ENCODE results near the gene MRTFA. TPM values are rescaled to one million over a fixed set of nuclear protein-coding genes. Genes with fewer than 3 reads are reported as not detected.

The MRTFA gene
- total RNA-seq, 2 experiments from 2014 or later = 47.7 to 66.9 TPM

GRCh38 chr22:40635043-40635939, 1.2 kb downstream of the MRTFA start:
- H3K4me1 ChIP-seq (ENCODE audit: insufficient read depth, low read length, poor library complexity, severe bottlenecking) = peaks cover 21% of the 10 kb centered on the region
- peak overlapping the region; percentile 83 for H3K4me3 ChIP-seq (ENCODE audit: low read depth, low read length, poor library complexity, severe bottlenecking)
- BruUV-seq (replicated peaks) = no TSS peak
- TF ChIP-seq CTCF (conservative IDR thresholded peaks at IDR 0.05; ENCODE audit: low read length) (no peak), EZH2phosphoT487 (IDR thresholded peaks at IDR 0.05; ENCODE audit: borderline replicate concordance, low read depth, low read length) (no peak)
- no peaks in the 10 kb centered on the region for H3K36me3 ChIP-seq (ENCODE audit: insufficient read depth, low read length)
- ChIA-PET POLR2A (interaction anchor here (0.6 to 1.4 kb wide), 4 partner anchors 11 to 284 kb away, joined by 3 to 6 read pairs (median 3); no protein-coding TSS in a partner anchor), CTCF (ENCODE audit: unreplicated experiment) (no interaction called here)
- intact Hi-C loops (cut with micrococcal nuclease; ENCODE audit: unreplicated experiment) = loop anchor here (5.0 kb wide), 1 partner anchor 43 kb away; no protein-coding TSS in a partner anchor
- H3K27ac ChIP-seq (ENCODE audit: low read depth, low read length, poor library complexity, severe bottlenecking) = no peak overlapping the region
- no peaks in the 10 kb centered on the region for H3K9me2 ChIP-seq (ENCODE audit: insufficient read depth, low read length)
- no peak for DNase-seq (ENCODE audit: low spot score)
- no peak overlapping the region for H2AFZ ChIP-seq (ENCODE audit: low read length)
- H4K20me1 ChIP-seq (ENCODE audit: insufficient read depth, low read length) = 0 out of 2 replicates have a peak, but pooled peaks cover 5% of the 10 kb centered on the region
- H3K9me3 ChIP-seq (ENCODE audit: low read length) = no peaks in the 10 kb centered on the region
- peaks cover 56% of the 10 kb centered on the region for H3K79me2 ChIP-seq (ENCODE audit: insufficient read depth, low read depth, low read length)
- peak overlapping the region; percentile 82 for H3K4me2 ChIP-seq (ENCODE audit: low read length)

- Histone ChIP-seq H4K20me1 (ENCODE audit: insufficient read depth, low read length) (0 out of 2 replicates have a peak, but pooled peaks cover 5% of the 10 kb centered on the region), H3K27ac (ENCODE audit: low read depth, low read length, poor library complexity, severe bottlenecking) (no peak overlapping the region), H2AFZ (ENCODE audit: low read length) (no peak overlapping the region), H3K9me3 (ENCODE audit: low read length) (no peaks in the 10 kb centered on the region), H3K79me2 (ENCODE audit: insufficient read depth, low read depth, low read length) (peaks cover 60% of the 10 kb centered on the region), H3K4me2 (ENCODE audit: low read length) (peak overlapping the region; percentile 82), H3K4me1 (ENCODE audit: insufficient read depth, low read length, poor library complexity, severe bottlenecking) (peaks cover 21% of the 10 kb centered on the region), H3K9me2 (ENCODE audit: insufficient read depth, low read length) (no peaks in the 10 kb centered on the region), H3K4me3 (ENCODE audit: low read depth, low read length, poor library complexity, severe bottlenecking) (no peak overlapping the region), H3K36me3 (ENCODE audit: insufficient read depth, low read length) (no peaks in the 10 kb centered on the region)
- POLR2A ChIA-PET = interaction anchor here (0.6 to 1.5 kb wide), 8 partner anchors 10 to 283 kb away, joined by 3 to 6 read pairs (median 3); no protein-coding TSS in a partner anchor
- TF ChIP-seq EZH2phosphoT487 (IDR thresholded peaks at IDR 0.05; ENCODE audit: borderline replicate concordance, low read depth, low read length) = no peak
- no peak for TF ChIP-seq CTCF (conservative IDR thresholded peaks at IDR 0.05; ENCODE audit: low read length)
- intact Hi-C loops (cut with micrococcal nuclease; ENCODE audit: unreplicated experiment) = no loop called here
- DNase-seq (ENCODE audit: low spot score) = no peak
- CTCF ChIA-PET (ENCODE audit: unreplicated experiment) = interaction anchor here (1.4 kb wide), 1 partner anchor 16 kb away, joined by 5 read pairs; no protein-coding TSS in a partner anchor
- BruUV-seq (replicated peaks) = no TSS peak
These were observed 2.2 kb downstream of the MRTFA start for GRCh38 chr22:40634119-40634903.
